ENCODE data around the gene BCAP31.

BCAP31 gene

DNA sequence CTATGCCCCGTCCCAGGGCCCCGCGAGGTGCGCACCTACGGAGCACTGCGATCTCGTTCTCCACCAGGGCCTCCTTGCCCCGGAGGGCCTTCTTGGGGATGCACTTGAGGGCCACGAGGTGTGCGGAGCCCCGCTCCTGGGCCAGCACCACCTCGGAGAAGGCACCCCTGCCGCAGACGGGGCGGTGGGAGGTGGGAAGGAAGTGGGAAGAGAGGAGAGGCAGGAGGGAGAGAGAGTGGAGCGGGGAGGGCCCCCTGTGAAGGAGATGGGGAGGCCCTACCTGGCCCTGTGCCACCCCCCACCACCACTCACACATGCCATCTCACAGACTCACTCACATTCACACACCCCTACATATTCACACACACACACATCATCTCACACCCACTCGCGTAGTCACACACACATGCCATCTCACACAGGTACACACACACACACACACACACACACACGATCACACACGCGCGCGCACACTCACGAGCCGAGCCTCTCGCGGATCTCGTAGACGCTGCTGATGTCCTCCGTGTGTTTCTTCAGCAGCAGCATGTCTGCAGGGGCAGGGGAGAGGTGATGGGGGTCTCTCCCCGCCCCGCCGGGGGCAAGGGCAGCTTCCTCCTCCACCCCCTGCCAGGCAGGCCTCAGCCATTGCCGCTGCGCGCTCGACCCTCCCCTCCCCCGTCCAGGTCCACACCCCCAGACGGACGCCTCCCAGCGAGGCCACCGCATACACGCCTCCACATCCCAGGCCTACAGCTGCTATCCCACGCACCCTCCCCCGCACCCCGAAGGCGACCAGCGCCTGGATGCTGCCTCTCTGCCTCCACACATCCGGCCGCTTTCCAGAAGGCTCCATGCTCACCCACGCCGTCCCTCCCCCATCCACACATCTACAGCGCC, 51.4 kb downstream of the BCAP31 start:
- DNase-seq, result no peak

DNA sequence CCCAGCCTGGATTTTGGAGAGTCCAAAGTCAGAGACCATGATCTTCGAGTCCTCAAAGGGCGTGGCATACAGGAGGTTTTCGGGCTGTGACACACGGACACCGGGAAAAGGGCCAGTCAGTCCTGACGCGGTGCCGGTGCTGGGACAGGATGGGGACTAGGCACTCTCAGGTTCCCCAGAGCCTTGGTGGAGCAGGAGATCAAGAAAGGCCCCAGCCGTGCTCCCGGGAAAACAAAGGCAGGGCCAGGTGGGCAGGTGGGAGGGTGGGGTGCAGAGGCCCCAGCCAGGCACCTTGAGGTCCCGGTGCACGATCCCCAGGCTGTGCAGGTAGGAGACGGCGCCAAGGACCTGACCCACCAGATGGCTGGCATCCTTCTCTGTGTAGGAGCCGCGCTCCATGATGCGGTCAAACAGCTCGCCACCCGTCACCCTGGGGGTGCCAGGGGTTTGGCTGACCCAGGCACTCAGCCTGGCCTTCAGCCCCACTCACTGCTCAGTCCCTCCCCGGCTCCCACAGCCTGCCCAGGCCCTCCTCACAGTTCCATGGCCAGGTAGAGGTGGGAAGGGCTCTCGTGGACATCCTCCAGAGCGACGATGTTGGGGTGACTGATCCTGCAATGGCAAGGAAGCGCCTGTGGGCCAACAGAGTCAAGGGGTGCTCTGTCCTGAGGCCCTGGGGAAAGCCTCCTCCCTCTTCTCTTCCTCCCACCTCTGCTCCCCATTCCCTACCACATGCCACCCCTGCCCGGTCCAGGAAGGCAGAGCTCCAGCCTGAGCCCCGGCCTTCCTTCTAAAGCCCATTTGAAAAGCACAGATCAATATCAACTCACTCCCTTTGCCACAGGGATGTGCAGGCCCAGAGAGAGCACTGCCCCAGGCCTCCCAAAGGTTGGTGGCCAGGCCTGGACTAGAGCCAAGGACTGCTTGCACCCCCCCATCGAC, 52.3 kb downstream of the BCAP31 start:
- no peak for DNase-seq

DNA sequence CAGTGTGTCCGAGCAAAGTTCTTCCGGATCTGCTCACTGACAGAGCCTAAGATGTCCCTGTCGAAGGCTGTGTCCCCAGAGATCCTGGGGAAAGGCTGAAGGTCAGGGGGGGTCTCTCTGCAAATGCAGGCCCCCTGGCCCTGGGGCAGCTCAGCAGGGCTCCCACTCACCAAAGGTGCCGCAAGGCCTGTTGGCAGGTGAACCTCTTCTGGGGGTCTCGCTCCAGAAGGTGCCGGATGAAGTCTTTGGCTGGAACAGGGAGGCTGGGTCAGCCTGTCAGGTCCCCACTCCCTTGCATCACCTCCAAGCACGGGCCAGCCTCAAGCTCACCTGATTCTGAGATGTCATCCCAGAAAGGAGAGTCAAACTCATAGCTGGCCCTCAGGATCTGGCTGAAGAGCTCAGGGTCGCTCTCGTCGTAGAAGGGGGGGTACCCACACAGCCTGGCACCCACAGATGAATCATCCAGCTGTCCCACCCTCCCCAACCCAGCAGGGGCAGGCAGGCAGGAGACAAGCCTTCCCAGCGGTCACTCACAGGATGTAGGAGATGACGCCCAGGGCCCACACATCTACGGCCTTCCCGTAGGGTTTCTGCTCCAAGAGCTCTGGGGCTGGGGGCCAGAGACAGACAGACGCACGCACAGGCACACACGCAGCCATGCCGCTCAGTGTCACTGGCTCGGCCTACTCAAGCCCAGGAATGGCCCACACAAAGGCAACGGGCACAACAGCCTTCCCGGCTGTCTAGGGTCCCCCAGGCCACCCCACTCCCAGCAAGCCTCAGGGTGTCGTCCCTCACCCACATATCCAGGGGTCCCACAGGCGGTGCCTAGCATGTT, 53.2 kb downstream of the BCAP31 start:
- no peak for DNase-seq

DNA sequence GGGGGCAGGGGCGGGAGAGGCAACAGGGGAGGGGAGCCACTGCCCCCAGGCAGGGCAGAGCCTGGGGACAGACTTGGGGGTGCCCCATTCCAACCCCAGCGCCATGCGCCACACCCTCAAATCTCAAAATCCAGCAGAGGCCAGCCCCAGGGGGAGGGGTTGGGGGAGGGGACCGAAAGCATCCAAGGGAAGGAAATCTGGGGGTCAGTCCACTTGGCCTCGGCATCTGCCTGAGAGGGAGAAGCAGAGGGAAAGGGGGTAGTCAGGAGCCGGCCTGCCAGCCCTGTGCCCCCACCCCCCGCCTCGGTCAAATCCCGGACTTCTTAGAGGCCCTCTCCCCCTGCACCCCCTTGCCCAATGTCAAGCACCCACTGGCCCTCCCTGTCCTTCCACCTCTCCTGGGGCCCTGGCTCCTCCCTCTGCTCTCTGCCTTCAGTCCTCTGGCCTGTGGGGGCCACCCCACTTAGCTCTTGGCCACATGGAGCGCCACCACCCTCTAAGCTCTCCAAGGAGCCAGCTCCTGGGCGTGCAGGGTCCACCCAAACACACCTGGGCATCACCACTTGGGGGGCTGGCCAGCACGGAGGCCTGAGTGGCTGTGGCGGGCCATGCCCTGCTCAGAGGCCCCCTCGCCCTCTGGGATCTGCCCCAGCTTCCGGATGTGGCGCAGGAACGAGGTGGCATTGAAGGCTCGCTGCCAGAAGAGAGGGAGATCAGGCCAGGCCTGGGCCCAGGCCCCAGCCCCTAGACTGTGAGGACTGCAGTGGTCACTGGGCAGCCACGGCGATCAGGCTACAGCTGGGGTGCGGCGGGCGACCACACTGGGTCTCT, 54.1 kb downstream of the BCAP31 start:
- DNase-seq, result no peak

GRCh38 chrX:153669174-153669890, 54.9 kb downstream of the BCAP31 start:
- no peak for DNase-seq

- DNase-seq, result no peak
Measured at GRCh38 chrX:153668423-153669173, 55.6 kb downstream of the BCAP31 start.

DNA sequence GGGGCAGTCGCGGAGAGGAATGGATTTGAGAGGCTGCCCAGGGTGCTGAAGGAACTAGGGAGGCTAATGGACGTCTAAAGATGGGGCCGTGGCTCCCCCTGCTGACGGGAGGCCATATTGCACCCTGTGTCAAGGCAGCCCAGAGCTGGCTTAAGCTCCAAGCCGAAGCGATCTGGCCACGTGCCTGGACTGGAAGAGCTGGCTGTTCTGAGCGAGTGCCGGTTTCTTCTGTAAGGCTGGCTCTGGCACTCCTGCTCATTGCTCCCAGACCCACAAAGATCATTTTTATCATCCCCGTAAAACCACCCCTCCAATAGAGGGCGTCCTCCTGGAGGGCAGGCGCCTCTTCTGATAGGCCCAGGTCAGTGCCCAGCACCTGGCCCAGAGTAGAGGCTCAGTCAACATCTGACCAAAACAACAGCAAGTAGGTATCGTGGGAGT, 56.2 kb downstream of the BCAP31 start:
- DNase-seq, result peak; percentile 70

- no peak for DNase-seq
Measured at GRCh38 chrX:153667281-153667955, 56.8 kb downstream of the BCAP31 start.

DNA sequence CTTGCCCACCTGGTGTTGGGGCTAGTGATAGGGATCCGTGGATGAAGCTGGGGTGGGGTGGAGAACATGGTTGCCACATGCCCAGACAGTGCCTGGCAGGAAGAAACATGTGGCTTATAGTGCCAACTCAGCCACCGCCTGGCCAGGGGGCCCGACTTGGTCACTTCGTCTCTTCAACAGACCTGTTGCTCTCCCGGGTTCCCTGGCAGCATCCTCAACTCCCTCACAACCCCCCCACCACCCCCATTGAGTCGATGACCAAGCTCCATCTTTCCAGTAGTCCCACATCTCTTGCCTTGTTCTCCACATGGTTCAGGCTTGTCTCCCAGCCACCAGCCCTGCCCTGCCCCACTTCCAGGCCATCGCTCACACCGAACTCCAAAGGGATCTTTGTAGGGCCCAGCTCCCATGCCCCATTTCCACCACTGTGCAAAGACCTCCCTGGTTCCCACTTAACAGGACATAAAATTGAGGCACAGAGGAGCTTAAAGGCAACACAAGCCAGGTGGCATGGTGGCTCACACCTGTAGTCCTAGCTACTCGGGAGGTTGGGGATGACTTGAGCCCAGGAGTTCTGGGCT, 58.4 kb downstream of the BCAP31 start:
- no peak for DNase-seq

- DNase-seq, result no peak
Measured at GRCh38 chrX:153662266-153662665, 61.9 kb downstream of the BCAP31 start.

DNA sequence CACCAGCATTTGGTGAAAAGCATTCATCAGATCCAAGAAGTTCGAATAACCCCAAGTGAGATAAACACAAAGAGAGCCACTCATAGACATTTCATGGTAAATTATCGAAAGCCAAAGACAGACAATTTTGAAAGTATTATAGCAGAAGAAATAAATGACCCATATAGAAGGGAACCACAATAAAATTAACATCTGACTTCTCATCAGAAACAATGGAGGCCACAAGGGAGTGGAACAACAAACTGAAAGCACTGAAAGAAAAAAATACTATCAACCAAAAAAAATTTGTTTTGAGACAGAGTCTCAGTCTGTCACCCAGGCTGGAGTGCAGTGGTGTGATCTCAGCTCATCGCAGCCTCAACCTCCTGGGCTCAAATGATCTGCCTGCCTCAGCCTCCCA, 64.9 kb downstream of the BCAP31 start:
- DNase-seq, result no peak

DNA sequence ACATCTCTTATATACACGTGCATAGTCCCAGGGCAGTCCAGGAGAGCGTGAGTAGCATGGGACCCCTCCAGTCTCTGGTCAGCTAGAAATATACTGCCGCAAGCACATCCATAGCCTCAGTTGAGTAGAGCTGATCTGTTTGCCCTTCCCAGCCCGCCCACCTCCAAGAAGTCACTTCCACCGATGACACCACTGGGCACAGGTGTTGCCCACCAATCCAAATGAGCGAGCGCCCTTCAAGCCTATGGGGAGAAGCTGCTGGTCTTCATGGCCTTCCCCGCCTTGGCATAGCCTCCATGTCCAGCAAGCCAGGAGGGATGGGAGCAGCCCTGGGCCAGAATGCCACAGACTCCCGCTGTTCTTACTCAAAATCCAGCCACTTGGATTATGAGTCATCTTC, 67.0 kb downstream of the BCAP31 start:
- DNase-seq, result no peak

GRCh38 chrX:153653556-153653955, 70.6 kb downstream of the BCAP31 start:
- no peak for DNase-seq

GRCh38 chrX:153651540-153652079, 72.6 kb downstream of the BCAP31 start:
- no peak for DNase-seq

DNA sequence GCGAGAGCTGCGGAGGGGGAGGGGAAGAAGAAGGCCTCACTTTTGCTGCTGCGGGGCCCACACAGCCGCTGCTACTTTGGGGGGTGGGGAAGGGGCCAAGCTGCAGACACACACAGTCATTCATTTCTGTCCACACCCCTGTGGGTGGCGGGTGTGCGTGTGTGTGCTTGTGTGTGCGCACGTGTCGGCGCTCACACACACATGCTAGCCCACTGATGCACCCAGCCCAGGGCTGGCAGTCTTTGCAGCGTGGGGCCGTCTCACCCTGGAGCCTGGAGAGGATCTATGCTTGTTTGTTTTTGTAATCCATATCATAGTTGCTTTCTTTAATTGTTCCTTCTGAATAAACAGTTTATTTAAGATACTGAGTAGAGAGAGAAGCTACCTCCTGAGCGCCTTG, 73.2 kb downstream of the BCAP31 start:
- DNase-seq, result no peak

Measured in COR-L47 (cell line).